CD4-positive, alpha-beta T cell treated with Interleukin-2 at 100 ng/mL for 4 hours (primary cell): Measurements from ENCODE around the gene CLEC4C.

ENCODE experiments used
- DNase-seq: peaks from one replicate; pipeline ENCODE4 v3.0.0-alpha.2; 2020; ENCODE audit warnings: low spot score

The CLEC4C gene

DNA sequence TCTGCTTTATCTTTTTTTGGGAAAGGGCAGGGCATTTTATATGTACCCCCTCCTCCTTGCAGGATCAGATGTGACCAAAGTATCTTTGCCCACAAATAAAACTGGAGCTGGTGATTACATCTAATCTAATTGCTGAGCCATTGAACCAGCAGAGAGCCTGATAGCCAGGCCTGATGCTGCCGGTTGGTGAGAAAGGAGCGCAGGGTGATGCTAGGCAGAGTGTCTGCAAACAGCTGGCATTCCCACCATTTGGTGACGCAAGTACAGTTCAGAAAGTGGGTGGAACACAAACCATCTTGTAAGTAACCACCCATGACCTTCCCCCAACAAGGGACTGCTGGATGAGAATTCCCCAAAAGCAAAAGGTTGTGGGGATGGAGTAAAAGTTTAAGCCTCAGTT is 23.2 kb downstream of the CLEC4C start:
- no peak for DNase-seq

DNA sequence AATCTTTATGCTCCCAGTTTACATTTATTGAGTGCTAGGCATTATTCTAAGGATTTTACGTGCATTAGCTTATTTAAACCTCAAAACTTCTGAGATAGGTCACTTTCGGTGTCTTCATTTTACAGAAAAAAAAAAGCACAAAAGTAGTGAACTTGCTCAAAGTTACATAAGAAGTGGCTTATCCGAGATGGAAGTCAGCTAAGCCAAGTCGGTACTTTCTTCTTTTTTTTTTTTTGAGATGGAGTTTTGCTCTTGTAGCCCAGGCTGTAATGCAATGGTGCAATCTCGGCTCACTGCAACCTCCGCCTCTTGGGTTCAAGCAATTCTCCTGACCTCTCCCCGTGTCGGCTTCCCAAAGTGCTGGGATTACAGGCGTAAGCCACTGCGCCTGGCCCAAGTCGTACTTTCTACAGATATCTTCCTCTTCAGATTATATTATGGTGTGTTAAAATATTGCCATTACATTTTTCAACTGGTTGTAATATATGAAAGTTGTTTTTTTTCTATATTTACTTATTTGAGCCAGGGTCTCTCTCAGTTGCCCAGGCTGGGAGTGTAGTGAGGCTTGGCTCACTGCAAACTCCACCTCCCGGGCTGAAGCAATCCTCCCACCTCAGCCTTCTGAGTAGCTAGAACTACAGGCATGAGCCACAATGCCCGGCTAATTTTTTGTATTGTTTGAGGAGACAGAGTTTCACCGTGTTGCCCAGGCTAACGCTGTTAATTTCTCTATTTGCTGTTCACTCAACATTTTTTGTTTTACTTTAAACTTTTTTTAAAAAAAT is 27.0 kb downstream of the CLEC4C start:
- no peak for DNase-seq

- DNase-seq: no peak
These were observed 30.8 kb downstream of the CLEC4C start for GRCh38 chr12:7716381-7716780.

DNA sequence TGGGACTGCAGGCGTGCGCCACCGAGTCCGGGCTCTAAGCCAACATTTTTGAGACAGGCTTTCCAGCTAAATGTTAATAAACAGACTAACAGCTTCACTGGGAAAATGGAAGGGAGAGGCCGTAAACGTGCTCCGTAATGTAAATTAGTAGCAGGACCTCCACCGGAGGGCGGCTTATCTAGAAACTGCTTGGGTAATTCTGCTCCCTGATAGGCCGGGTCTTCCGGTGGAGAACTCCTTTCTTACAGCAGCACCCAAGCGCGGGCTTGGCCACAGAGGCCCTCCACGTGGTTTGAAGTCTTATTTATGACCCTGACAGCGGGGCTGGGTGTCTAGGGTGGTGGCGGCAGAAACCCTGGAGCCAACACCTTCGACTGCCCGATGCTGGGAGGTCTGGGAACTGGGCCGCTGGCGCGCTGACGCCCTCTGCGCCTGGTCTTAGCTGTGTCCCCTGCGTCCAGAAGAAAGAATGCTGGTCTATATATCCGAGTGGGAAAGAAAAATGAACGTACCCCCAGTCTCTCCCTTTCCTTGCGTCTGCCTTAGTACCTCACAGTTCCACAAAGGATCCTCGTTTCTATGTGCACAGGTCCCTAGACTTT is 34.2 kb downstream of the CLEC4C start:
- no peak for DNase-seq

DNA sequence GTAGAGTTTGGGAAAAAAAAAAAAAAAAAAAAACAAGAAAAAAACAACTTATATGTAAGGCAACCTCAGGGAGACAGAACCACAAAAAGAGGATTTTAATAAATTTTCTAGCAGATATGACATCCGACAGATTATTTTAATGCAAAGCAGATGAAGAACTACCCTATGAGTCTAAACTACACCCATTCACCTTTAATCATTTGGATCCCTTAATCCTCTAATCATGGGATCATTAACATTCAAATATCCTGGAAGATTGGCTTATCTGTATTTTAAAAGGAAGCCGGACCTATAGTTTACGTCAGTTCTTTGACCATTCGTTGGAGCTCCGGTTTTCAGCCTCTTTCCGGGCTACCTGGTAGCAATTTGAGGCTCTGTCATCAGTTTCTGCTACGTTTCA is 36.0 kb downstream of the CLEC4C start, which contains the start of gene DPPA3:
Gene DPPA3 (plus strand): TSS at position 301 of the 400 bp plus-strand sequence. CDS start 138 bp downstream, outside the sequence.
- DNase-seq: no peak

- no peak for DNase-seq
These were observed 37.1 kb downstream of the CLEC4C start for GRCh38 chr12:7709969-7710675.

DNA sequence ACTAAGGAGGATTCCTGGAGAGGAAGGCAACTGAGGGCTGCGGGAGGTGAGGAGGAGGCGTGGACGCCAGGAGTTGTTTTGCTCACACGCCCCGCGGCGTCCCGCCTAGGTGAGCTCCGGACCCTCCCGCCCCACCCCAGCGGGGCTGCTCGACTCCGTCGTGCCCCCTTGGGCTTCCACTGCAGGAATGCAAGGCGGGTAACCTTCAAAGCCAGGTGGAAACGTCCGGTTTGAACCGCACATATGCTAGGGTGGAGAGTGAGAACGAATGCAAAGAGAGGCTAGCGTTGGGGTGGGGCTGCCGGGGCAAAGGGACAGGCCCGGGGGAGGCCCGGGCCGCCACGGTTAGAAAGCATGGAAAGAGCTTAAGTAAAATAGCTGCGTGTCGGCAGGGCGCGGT is 41.3 kb downstream of the CLEC4C start:
- DNase-seq: no peak

DNA sequence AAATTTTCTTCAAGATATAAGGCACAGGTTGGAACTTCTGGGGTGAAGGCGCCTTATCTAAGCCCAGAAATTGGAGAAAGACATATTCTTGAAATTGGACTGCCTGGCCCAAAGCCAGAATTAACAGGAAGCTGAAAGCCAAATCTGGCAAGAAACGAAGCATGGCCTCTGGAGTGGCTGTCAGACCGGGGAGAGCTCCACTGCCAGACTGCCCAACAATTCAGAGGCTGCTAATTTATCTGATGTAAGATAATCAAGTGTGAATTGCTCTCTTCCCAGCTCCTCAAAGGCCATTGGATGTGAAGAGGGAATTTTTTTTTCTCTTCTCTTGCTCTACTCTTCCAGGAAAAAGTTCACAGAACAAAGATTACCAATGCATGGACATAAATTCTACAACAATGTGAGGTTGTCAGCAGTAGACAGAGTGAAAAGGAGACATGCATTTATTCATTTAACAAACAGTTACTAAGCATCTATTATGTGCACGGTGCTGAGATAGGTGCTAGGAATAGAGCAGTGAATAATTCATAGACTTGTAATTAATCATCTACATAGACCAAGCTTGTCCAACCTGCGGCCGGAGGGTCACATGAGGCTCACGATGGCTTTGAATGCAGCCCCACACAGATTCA is 51.5 kb downstream of the CLEC4C start, which contains the start of gene GDF3:
Gene GDF3 (minus strand): TSS at position 210 of the 632 bp plus-strand sequence. CDS start 47 bp downstream, at position 163.
- DNase-seq: no peak

GRCh38 chr12:7695237-7695560 is 52.0 kb downstream of the CLEC4C start:
- DNase-seq: no peak

DNA sequence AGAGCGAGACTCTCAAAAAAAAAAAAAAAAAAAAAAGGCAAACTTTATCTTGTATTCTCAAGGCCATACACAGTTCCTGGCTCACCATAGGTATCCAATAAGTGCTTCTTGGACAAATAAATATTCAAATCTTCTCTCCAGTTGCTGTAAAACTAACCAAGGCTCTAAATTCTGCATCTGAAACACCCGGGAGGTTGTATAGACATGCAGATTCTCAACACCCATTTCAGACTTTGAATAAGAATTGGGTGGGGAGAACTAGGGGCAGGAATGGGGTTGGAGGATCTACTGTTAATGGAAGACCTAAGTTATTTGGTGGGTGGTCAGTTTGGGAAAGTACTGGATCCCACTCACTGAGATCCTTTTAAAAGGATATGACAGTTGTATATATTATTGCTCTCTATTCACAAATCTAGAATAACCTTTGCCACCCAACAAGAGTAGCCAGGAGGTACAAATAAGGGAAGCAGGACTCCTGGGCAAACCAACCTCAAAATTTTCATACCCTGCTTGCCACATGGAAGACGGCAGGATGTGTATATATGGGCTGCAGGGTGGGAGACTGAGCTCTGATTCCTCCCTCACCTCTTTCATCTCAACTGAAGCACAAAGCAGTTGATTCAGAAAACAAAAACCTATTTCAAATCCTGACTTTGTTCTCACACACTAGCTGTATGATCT is 52.5 kb downstream of the CLEC4C start:
- no peak for DNase-seq

- no peak for DNase-seq
These were observed 53.4 kb downstream of the CLEC4C start for GRCh38 chr12:7693793-7694192.

GRCh38 chr12:7681535-7681934 is 65.6 kb downstream of the CLEC4C start:
- no peak for DNase-seq
